Thyroid gland (tissue), 4 donors: ENCODE results near the gene KYNU.
"Not testable (repeated sequence)": the region's sequence is repeated elsewhere in the genome, so short reads cannot be mapped to it uniquely, and the experiment has no call there.

Experiments
- POLR2A ChIP-seq, 2 donors: fragments of 450-650 bp; IDR thresholded peaks; one replicate each; pipeline ENCODE4 v1.6.1; 2017; ENCODE audit warnings: antibody characterized with exemption in 2 of 2, mild to moderate bottlenecking in 2 of 2, moderate library complexity in 1 of 2
- TF ChIP-seq, protein P1 (sequence below), 6 experiments: fragments of 200-600 bp in 3 of 6; fragments of 450-650 bp in 3 of 6; sonication (generic) in 3 of 6; IDR thresholded peaks; one replicate each; pipeline ENCODE4 v1.5.1; 2016 to 2019; ENCODE audit warnings: antibody characterized with exemption in 6 of 6, mild to moderate bottlenecking in 2 of 6, inconsistent platforms in 1 of 6, moderate library complexity in 1 of 6

DNA sequence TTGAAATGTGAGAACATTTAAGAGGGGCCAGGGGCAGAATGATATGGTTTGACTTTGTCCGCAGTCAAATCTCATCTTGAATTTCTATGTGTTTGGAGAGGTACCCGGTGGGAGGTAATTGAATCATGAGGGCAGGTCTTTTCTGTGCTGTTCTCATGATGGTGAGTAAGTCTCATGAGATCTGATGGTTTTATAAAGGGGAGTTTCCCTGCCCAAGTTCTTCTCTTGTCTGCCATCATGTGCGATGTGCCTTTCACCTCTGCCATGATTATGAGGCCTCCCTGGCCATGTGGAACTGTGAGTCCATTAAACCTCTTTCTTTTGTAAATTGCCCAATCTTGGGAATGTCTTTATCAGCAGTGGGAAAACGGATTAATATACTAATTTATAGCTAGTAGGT lies 176.0 kb downstream of the KYNU start:
- TF ChIP-seq, protein P1, sequence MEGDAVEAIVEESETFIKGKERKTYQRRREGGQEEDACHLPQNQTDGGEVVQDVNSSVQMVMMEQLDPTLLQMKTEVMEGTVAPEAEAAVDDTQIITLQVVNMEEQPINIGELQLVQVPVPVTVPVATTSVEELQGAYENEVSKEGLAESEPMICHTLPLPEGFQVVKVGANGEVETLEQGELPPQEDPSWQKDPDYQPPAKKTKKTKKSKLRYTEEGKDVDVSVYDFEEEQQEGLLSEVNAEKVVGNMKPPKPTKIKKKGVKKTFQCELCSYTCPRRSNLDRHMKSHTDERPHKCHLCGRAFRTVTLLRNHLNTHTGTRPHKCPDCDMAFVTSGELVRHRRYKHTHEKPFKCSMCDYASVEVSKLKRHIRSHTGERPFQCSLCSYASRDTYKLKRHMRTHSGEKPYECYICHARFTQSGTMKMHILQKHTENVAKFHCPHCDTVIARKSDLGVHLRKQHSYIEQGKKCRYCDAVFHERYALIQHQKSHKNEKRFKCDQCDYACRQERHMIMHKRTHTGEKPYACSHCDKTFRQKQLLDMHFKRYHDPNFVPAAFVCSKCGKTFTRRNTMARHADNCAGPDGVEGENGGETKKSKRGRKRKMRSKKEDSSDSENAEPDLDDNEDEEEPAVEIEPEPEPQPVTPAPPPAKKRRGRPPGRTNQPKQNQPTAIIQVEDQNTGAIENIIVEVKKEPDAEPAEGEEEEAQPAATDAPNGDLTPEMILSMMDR (IDR thresholded peaks at IDR 0.05), result not testable (repeated sequence)
- not testable (repeated sequence) for TF ChIP-seq POLR2A (IDR thresholded peaks at IDR 0.05)
